Measurements from ENCODE around the gene GPHA2. TPM values are rescaled to one million over a fixed set of nuclear protein-coding genes. Genes with fewer than 3 reads are reported as not detected.

Gene GPHA2
- polyA plus RNA-seq, 2 of the 4 experiments (the other 2 are of a cell fraction): not detected

GRCh38 chr11:64918017-64918416 lies 17.7 kb downstream of the GPHA2 start:
- ChIA-PET POLR2A (no interaction called here), CTCF (interaction anchor here (0.6 to 14.9 kb wide), 11 partner anchors 17 to 192 kb away, joined by 3 to 132 read pairs (median 3); partner anchors contain the start of genes ARL2 and BATF2)
- WGBS (ENCODE audit: missing lambda C conversion rate): 15% methylated on average over 4 of the region's 4 CpGs
- Histone ChIP-seq H3K27ac (peak overlapping the region; percentile 65 to 84), H3K4me1 (peaks cover 15% of the 10 kb centered on the region), H3K9me3 (no peaks in the 10 kb centered on the region), H3K4me3 (peak overlapping the region; percentile 45), H3K4me2 (peak overlapping the region; percentile 78)
- no peak for FAIRE-seq
- DNase-seq (ENCODE audit: low read depth in 1 of 2, low spot score in 1 of 2): peak in 1 of 2 experiments; percentile 32
- ATAC-seq: no peak
- TF ChIP-seq TP53 (CRISPR knock-in tag; IDR thresholded peaks at IDR 0.05) (no peak), RAD21 (conservative IDR thresholded peaks at IDR 0.05 in 1 of 2, IDR thresholded peaks at IDR 0.05 in 1 of 2) (peak in 1 of 2 experiments; percentile 19; a peak in 1 of 5 replicates), FOXS1 (CRISPR knock-in tag; IDR thresholded peaks at IDR 0.05) (no peak), CHD4 (IDR thresholded peaks at IDR 0.05; ENCODE audit: borderline replicate concordance) (no peak), JUNB (IDR thresholded peaks at IDR 0.05) (no peak), CBX8 (IDR thresholded peaks at IDR 0.05) (no peak), SMC3 (IDR thresholded peaks at IDR 0.05) (0 out of 3 replicates have a peak, but pooled peaks have one; percentile 11), ZSCAN20 (CRISPR knock-in tag; IDR thresholded peaks at IDR 0.05) (no peak)

DNA sequence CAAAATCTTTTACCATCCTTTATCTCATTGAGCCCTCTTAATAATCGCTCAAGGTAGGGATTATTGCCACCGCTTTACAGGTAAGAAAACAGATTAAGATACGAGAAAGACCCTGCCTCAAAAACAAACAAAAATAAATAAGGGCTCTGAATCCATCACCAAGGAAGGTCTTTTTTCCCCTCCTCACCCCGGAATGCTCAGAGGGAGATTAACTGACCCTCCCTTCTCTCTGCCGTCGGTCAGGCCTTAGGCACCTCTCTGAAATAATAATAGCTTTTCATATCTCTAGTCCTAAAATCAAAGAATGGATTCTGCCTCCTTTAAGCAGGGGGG lies 18.1 kb downstream of the GPHA2 start:
- peak overlapping the region; percentile 45 for H3K4me3 ChIP-seq
- ChIA-PET POLR2A (no interaction called here), CTCF (interaction anchor here (0.6 to 14.9 kb wide), 10 partner anchors 17 to 192 kb away, joined by 3 to 132 read pairs (median 4); partner anchors contain the start of genes ARL2 and BATF2)
- peak overlapping the region; percentile 65 to 84 for H3K27ac ChIP-seq
- FAIRE-seq (no peak), ATAC-seq (no peak), DNase-seq (ENCODE audit: low read depth in 1 of 2, low spot score in 1 of 2) (no peak)
- H3K4me1 ChIP-seq: peaks cover 15% of the 10 kb centered on the region
- H3K4me2 ChIP-seq: peak overlapping the region; percentile 78
- H3K9me3 ChIP-seq: no peaks in the 10 kb centered on the region
- no peak for TF ChIP-seq FOSL2 (IDR thresholded peaks at IDR 0.05)
- no peak for TF ChIP-seq FOSL2 (CRISPR knock-in tag; IDR thresholded peaks at IDR 0.05)
- no peak for TF ChIP-seq RARB (CRISPR knock-in tag; IDR thresholded peaks at IDR 0.05)
- TF ChIP-seq CBX2 (IDR thresholded peaks at IDR 0.05; ENCODE audit: borderline replicate concordance, low read depth): no peak
- no peak for TF ChIP-seq MAFK (IDR thresholded peaks at IDR 0.05; ENCODE audit: partially characterized antibody)
- TF ChIP-seq JUNB (IDR thresholded peaks at IDR 0.05): no peak
- no peak for TF ChIP-seq HOXB13 (CRISPR knock-in tag; IDR thresholded peaks at IDR 0.05; ENCODE audit: low read depth)
- TF ChIP-seq REST (IDR thresholded peaks at IDR 0.05): no peak
- TF ChIP-seq MYC (IDR thresholded peaks at IDR 0.05; ENCODE audit: borderline replicate concordance, low read length): 0 out of 2 replicates have a peak, but pooled peaks have one; percentile 7
- no peak for TF ChIP-seq NR3C1 (IDR thresholded peaks at IDR 0.05)
- WGBS (ENCODE audit: missing lambda C conversion rate): 13% methylated on average over 6 of the region's 6 CpGs

DNA sequence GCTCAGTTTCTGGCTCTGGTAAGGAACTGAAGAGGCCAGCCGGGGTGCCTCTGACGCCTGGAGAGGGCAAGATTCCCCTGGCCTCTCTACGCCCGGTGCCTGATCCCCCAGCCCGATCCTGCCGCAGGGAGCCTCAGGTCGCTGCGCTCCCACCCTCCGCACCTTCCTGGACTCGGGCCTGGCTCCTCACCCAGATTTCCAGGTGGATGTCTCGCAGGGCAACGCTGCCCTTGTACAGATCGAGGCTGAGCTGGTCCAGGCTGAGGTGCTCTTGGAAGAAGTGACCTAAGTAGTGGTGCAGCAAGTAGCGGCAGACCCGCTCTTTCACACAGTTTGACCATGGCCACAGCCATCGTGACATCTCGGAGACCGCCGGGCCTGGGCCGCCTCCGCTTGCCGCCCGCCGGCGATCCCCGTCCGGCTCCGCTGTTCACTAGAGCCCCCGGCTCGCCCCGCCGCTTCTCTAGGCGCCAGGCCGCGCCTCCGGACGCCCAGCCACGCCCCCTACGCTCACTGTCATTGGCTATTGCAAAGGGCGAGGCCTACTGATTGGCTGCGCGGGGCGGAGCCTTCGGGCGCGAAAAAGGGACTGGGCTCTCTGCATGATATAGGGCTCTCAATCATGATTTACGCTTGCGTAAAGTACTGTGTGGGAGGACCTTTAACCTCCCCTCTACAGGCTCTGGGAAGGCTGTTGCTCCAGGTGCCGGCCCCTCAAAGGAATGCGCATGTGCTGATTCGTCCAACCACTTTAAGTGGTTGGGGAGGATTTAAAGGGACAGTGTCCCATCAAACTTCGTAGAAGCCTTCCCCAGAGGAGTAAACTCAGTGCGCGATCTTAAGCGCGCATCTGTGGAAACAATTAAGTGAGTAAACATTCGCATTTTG lies 18.7 kb downstream of the GPHA2 start, which contains the start of gene ATG2A:
ATG2A (minus strand) TSS at position 435 of the 888 bp plus-strand sequence; CDS start at position 361, 74 bp downstream.
- POLR2A ChIA-PET: no interaction called here
- Histone ChIP-seq H3K9me3 (no peaks in the 10 kb centered on the region), H3K27ac (peak within 1 kb of the TSS; percentile 77 to 91), H3K4me1 (peaks cover 15% of the 10 kb centered on the region), H3K4me3 (peak within 1 kb of the TSS; percentile 70), H3K4me2 (peak within 1 kb of the TSS; percentile 85)
- 3% methylated on average over 52 of the region's 57 CpGs for whole genome bisulfite sequencing (ENCODE audit: missing lambda C conversion rate)
- ATAC-seq (peak; percentile 91 to 97), FAIRE-seq (peak; percentile 98), DNase-seq (ENCODE audit: low read depth in 1 of 2, low spot score in 1 of 2) (peak; percentile 99)
- CTCF ChIA-PET: interaction anchor here (0.5 to 14.9 kb wide), 11 partner anchors 18 to 118 kb away, joined by 3 to 132 read pairs (median 4); partner anchors contain the start of genes ARL2 and BATF2
- TF ChIP-seq MYC (IDR thresholded peaks at IDR 0.05; ENCODE audit: borderline replicate concordance, low read length): peak; percentile 57
- no peak for TF ChIP-seq REST (IDR thresholded peaks at IDR 0.05)
- TF ChIP-seq POLR2A (IDR thresholded peaks at IDR 0.05; ENCODE audit: low read length): peak; percentile 79
- TF ChIP-seq CHD2 (IDR thresholded peaks at IDR 0.05; ENCODE audit: low read length, partially characterized antibody): no peak
- no peak for TF ChIP-seq EHF (CRISPR knock-in tag; IDR thresholded peaks at IDR 0.05)
- TF ChIP-seq RAD21 (conservative IDR thresholded peaks at IDR 0.05 in 1 of 2, IDR thresholded peaks at IDR 0.05 in 1 of 2): no peak
- TF ChIP-seq CBX2 (IDR thresholded peaks at IDR 0.05; ENCODE audit: borderline replicate concordance, low read depth): no peak
- no peak for TF ChIP-seq NFE2L2 (conservative IDR thresholded peaks at IDR 0.05; ENCODE audit: low read length)
- no peak for TF ChIP-seq CBX8 (IDR thresholded peaks at IDR 0.05)
- TF ChIP-seq HDAC2 (IDR thresholded peaks at IDR 0.05): no peak
- TF ChIP-seq NPAS2 (CRISPR knock-in tag; IDR thresholded peaks at IDR 0.05; ENCODE audit: borderline replicate concordance): no peak
- no peak; a peak in 1 of 4 replicates for TF ChIP-seq CEBPB (IDR thresholded peaks at IDR 0.05)
- TF ChIP-seq SMC3 (IDR thresholded peaks at IDR 0.05): 0 out of 3 replicates have a peak, but pooled peaks have one; percentile 12
- TF ChIP-seq RARB (CRISPR knock-in tag; IDR thresholded peaks at IDR 0.05): no peak
- TF ChIP-seq JUNB (IDR thresholded peaks at IDR 0.05): no peak
- no peak for TF ChIP-seq ZSCAN20 (CRISPR knock-in tag; IDR thresholded peaks at IDR 0.05)
